ENCODE data around the gene ACTN4.

Gene ACTN4

DNA sequence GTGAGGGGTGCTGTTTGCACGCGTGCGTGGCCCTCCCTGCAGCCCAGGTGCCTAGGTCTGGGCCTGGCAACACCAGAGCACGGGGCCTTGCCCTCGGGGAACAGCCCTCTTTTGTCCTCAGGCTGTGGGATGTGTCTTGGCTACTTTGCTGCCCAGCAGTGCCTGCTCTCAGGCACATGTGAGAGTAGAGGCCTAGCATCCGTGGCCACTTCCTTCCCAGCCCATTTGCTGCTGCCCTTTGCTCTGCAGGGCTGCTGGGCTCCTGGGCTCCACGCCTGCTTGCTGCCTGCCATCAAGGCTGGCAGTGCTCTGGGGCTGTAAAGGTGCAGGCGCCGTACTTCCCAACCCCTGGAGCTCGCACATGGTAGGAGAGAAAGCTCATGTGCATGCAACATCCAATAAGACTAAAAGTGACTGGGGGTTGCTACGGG is 50.2 kb downstream of the ACTN4 start:
- no peak for FAIRE-seq

- no peak for FAIRE-seq
Observed at GRCh38 chr19:38698225-38699026, 51.0 kb downstream of the ACTN4 start.

- no peak for FAIRE-seq
Observed at GRCh38 chr19:38699027-38699346, 51.5 kb downstream of the ACTN4 start.

DNA sequence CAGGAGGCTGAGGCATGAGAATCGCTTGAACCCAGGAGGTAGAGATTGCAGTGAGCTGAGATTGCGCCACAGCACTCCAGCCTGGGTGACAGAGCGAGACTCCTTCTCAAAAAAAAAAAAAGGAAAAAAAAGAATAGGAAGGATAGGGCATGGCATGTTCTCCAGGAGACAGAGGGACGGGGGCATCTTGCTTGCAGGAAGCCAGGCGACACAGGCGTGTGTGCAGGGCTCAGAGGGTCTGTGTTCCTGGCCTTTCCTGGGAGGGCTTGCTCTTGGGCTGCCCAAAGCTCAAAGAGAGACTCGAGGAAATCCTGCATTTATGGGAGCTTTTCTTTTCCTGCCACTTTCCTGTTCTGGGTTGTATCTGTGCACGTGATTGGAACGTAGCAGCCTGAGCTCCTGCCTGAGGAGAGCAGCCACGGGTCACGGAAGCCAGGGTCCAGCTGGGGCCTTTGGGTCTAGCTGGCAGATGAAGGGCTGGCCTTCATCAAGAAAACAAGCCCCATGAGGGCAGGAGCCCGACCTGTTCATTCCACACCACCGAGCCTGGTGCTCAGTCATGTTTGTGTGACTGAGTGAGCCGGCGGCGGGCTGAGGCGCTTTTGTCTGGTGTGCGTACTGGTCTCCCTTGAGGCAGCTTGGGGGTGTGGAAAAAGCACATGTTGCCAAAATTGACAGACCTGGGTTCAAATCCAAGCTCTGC is 52.3 kb downstream of the ACTN4 start:
- no peak for FAIRE-seq

DNA sequence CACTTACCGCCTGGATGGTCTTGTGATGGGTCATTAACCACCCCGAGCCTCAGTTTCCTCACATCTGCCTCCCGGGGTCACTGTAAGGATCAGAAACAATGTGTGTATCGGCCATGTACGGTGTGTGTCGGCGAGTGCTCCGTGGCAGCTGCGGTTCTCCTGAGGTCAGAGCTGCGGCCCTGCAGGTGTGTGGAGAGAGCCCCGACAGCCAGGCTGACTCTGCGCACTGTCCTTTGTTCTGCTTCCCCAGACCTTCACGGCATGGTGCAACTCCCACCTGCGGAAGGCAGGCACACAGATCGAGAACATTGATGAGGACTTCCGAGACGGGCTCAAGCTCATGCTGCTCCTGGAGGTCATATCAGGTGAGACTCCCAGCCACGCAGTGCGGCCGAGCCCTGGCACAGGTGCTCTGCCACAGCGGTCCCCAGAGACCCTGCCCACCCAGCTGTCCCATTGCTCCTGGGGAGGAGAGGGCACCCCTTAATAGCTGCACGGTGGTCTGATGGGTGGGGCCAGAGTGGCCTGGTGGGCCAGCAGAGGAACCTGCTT is 53.0 kb downstream of the ACTN4 start:
- no peak for FAIRE-seq

GRCh38 chr19:38700902-38701454 is 53.5 kb downstream of the ACTN4 start:
- no peak for FAIRE-seq

GRCh38 chr19:38701455-38702063 is 54.1 kb downstream of the ACTN4 start:
- FAIRE-seq, result no peak

DNA sequence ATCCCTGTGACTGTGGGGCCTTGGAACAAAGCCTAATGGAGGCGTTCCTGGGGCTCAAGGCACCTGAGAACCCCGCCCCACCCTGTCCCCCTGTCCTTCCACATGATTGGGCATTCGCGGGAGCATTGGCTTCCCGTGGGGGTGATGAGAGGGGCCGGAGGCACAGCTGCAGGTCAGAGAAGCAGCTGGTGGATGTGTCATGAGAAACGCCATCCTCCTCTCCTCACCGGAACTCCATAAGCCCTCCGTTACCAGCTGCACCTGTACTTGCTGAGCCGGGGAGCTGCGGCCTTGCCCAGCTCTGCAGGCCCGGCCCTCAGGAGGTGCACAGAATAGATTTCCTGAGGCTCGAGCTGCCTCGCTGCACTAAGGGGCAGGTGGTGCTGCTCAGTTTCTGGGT is 54.8 kb downstream of the ACTN4 start:
- FAIRE-seq, result no peak

GRCh38 chr19:38703509-38703908 is 56.1 kb downstream of the ACTN4 start:
- no peak for FAIRE-seq

DNA sequence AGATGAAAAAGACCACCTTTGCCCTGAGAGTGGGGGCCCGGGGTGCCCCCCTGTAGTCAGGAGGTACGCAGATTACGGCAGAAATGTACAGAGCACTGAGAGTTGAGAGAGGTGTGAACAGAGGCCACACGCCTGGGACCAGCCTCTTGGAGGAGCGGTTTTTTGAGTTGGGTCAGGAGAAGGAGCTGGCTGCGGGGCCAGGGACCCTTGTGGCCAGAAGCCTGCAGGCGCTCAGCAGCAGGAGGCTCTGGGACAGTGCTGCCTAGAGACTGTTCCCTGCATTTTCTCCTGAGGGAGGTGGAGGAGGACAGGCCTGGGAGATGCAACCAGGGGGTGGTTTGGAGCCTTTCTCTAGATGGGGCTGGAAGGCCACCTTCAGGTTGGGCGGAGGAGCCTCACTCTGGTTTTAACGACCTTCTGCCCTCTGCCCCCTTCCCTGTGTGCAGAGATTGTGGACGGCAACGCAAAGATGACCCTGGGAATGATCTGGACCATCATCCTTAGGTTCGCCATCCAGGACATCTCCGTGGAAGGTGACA is 57.1 kb downstream of the ACTN4 start:
- FAIRE-seq, result no peak

DNA sequence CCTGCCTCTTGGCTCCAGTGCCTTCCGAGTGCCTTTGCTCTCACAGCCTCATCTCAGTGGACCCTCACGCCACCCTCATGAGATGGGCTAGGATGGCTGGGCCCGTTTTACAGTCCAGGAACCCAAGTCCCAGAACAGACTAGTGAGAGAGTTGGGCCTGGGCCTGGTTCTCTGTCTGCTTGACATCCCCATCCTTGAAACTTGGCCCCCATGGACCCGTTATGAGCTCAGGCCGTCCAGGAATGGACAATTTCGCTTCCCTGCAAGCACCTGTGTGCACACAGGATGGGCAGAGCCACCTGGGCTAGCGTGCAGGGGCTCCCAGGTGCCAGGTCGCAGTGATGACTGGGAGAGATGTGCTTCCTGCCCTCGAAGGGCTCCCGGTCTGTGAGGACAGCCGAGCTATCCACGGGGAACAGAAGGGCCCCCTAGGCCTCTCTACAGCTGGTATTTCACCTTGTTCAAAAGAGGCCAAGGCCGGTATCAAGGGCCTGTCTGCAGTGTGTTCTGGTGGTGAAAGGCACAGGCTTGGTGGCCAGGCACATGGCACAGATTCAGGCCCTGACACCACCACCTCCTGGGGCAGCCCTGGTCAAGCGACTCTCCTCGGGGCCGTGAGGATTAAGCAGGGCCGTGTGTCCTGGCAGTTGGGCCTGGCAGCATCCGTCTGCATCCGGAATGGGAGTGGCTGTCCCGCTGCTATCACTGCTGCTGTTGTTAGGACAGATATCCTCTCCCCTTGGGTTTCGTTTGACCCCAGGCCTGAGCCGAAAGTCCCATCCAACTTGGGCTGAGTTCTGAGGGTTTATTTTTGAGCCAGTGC is 58.0 kb downstream of the ACTN4 start:
- FAIRE-seq, result no peak

DNA sequence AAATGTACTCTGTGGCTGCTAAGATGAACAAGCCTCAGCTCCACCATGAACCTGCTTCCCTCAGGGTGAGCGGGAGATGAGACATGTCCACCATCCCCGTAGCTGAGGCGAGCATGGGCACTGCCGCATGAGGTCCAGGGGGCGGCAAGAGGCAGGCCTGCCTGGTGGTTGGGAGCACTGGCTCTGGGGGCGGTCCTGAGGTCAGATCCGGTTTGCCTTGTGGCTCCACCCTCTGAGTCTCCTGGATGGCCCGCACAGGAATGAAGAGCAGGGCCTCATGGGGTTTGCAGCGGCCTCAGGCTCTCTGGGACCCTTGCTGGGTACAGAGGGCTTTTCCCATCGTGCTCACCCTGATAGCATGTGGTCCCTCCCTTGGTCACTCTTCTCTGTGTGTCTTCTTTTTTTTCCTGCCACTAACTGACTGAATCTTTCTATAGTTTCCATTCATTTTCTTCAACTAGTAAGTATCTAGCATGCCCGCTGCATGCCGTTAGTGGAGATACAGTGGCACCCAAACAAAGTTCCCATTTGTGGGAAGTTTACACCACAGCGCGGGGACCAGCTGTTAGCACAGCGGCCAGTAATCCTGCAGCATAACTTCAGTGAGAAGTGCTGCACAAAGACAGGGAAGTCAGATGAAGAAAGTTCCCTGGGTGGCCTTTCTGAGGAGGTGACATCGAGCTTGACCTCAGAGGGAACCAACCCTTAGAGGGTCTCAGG is 59.5 kb downstream of the ACTN4 start:
- FAIRE-seq, result no peak

GRCh38 chr19:38707512-38708114 is 60.2 kb downstream of the ACTN4 start:
- FAIRE-seq, result no peak

DNA sequence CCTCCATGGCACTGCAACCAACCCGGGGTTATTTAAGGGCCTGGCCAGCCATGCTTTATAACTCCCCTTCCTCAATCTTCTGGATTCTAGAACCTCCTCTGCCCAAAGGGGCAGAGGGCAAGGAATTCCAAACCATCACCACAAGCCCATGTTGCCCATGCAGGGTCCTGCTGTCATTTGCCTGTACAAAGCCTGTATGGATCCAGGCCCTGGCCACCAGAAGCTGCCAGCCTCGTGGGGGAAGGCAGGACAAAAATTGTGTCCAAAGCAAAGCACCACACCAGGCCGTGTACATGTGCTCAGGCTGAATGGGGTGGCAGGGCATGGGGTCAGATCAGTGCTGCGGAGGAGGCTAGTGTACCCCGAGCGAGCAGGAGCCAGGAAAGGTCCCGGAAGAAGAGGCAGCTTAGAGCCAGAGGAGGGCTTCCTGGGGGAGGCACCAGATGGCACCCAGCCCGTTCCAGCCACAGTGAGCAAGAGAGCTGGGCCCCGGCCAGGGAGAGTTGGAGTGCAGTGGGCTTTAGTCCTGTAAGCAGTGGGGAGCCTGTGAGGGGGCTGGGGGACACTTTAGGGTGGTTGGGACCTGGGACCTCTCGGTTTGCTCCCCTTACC is 61.1 kb downstream of the ACTN4 start:
- no peak for FAIRE-seq

DNA sequence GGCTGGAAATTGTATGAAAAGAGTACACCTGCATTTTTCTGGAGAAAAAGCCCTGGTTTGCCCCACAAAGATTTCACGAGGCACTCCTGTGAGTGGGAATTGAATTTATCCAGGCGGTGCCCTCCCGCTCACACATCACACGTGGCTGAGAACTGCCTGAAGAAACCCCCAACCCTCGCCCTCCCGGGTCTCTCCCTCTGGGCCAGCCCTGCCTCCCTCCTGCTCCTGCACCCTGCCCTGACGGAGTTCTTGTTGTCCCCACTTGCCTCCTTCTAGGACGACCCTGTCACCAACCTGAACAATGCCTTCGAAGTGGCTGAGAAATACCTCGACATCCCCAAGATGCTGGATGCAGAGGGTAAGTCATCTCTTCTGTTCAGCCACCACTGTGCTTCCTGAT is 61.7 kb downstream of the ACTN4 start:
- FAIRE-seq, result no peak

DNA sequence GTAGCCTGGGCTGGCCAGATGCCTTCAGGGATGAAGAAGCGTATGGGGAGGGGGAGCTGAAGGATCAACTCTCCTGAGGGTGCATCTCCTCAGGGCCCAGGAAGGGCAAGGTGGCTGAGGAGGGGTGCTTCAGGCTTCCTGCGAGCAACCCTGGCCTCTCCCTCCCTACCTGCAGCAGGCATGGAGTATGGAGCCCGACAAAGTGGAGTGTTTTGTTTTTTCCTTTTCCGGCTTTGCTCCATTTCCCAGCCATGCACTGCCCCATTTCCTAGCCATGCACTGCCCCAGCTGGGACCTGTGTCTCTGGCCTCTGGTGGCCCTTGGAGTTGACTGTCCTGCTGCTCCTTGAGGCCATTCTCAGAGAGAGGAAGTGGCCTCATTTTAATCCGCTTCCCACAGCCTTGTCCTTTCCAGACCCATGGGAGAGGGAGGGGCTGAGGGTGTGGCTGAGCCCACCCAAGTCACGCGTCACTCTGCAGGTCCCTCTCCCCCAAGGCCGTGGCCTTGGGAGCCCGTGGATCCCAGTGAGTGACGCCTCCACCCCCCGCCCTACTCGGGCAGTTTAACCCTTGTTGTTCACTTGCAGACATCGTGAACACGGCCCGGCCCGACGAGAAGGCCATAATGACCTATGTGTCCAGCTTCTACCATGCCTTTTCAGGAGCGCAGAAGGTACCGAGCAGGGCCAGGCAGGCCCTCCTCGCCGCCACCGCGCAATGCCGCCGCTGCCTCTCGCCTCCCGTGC is 62.4 kb downstream of the ACTN4 start:
- FAIRE-seq, result no peak

- FAIRE-seq, result no peak
Observed at GRCh38 chr19:38710416-38710702, 62.9 kb downstream of the ACTN4 start.

DNA sequence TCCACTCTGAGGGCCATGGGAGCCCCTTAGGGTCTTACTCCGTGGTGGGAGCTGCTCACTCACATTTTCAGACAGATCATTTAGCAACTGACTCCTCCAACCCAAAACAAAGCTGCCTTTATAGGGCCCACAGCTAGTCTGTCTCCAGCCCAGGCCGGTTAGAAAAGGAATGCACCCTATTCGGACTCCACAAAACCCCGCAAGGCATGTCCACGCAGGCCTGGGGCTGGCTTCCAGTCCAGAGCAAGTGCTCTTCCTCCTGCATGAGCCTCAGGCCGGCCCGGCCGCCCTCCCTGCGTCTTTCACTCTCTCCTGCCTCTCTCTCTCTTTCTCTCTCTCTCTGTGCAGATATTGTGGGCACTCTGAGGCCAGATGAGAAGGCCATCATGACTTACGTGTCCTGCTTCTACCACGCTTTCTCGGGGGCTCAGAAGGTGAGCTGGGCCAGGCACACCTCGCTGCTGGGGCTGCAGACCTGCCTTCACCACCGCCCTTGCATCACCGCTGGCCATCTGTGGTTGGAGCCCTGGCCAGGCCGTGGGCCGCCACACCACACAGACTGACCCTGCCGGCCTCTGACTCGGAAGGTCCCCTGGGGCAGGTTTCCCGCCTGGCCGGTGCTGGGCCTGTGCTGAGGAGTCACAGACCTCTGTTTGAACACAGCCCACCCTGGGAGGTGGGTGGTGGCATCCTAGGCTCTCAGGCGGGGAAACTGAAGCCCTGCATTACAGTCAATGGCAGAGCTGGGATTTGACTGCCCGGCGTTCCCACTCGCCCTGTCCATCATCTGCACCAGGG is 63.7 kb downstream of the ACTN4 start:
- FAIRE-seq, result no peak

GRCh38 chr19:38711726-38712153 is 64.3 kb downstream of the ACTN4 start:
- no peak for FAIRE-seq

All from A204.1 (cell line).